Measurements from ENCODE around the gene HTR1D. TPM values are rescaled to one million over a fixed set of nuclear protein-coding genes. Genes with fewer than 3 reads are reported as not detected.
"Not testable (repeated sequence)": the region's sequence is repeated elsewhere in the genome, so short reads cannot be mapped to it uniquely, and the experiment has no call there.

HTR1D gene, protein sequence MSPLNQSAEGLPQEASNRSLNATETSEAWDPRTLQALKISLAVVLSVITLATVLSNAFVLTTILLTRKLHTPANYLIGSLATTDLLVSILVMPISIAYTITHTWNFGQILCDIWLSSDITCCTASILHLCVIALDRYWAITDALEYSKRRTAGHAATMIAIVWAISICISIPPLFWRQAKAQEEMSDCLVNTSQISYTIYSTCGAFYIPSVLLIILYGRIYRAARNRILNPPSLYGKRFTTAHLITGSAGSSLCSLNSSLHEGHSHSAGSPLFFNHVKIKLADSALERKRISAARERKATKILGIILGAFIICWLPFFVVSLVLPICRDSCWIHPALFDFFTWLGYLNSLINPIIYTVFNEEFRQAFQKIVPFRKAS
- polyA plus RNA-seq (2013, experiment 1 of 2) = 2.7 TPM
- polyA plus RNA-seq (2013, experiment 2 of 2) = 2.5 TPM

DNA sequence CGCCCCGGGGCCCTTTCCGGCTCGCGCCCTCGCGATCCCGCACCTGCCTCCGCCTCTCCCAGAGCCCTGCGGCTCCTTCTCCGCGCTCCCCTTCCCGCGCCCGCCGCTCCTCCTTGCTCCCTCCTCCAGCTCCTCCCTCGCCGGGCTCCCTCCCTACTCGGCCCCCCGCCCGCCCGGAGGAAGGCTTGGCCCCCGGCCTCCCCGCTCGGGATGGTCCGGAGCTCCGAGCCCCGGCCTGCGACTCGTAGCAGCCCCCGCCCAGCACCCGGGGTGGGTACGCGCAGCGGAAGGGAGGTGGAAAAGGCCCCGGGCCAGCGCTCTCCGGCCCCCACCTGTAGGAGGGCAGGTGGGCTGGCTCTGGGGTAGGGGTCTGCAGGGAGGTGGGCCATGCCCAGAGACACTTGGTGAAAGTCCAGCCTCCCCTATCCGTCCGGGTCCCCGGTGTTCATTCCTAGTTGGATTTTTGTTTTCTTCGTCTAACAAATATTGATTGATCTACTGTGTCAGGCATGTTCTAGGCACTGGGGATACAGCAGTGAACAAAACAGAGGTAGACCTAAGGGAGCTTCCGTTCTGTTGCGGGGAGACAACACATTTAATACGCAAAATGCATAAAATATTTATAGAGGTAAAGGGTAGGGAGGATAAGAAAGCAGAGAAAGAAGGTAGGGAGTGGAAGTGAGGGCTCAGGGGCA lies at the start of gene HTR1D:
Gene HTR1D (minus strand): TSS at position 82 of the 695 bp plus-strand sequence. CDS start 23,283 bp downstream, outside the sequence.
- H3K9ac ChIP-seq (ENCODE audit: low read depth, low read length) = peak within 1 kb of the TSS; percentile 70
- no peaks in the 10 kb centered on the region for H3K9me3 ChIP-seq (ENCODE audit: insufficient read depth, low read depth, low read length)
- no peaks in the 10 kb centered on the region; the same call in 1 of the 2 replicates for H3K36me3 ChIP-seq (ENCODE audit: insufficient read depth, low read length)
- H3K4me1 ChIP-seq (ENCODE audit: insufficient read depth, low read length) = peaks cover 5% of the 10 kb centered on the region; the same call in 1 of the 2 replicates
- H3K4me3 ChIP-seq (ENCODE audit: low read length) = peak within 1 kb of the TSS; percentile 73
- peaks cover 23% of the 10 kb centered on the region for H3K27me3 ChIP-seq (ENCODE audit: insufficient read depth, low read length)
- no peak within 1 kb of the TSS for H3K27ac ChIP-seq (ENCODE audit: low read depth, low read length)
- WGBS = 1% methylated on average over 45 of the region's 45 CpGs

DNA sequence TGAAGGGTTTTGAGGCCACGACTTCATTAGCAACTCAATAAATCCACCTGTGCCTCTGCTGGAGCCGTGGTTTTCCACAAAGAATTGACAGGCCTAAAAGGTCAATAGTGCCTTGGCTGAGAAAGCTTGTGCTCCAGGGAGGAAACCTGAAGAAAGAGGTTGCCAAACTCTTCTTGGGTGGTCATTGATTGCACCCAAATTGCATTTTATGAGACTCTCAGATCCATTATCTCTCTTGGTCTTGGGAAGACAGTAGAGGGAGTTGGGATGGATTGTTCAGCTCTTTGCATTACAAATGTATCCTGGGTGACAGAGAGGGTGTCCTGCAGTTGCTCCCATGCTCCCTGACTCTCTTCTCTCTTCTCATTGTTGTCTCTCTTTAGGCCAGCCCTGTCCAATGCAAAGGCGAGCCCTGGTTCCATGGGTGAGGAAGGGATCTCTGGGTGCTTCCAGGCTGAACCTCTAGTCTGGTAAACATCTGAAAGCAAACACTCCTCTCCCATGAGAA lies 46.1 kb upstream of the HTR1D start:
- no peaks in the 10 kb centered on the region for H3K9me3 ChIP-seq (ENCODE audit: insufficient read depth, low read depth, low read length)
- H3K27ac ChIP-seq (ENCODE audit: low read depth, low read length) = peak overlapping the region; percentile 92; the same call in 1 of the 2 replicates
- H3K36me3 ChIP-seq (ENCODE audit: insufficient read depth, low read length) = no peaks in the 10 kb centered on the region
- H3K27me3 ChIP-seq (ENCODE audit: insufficient read depth, low read length) = no peaks in the 10 kb centered on the region
- H3K4me1 ChIP-seq (ENCODE audit: insufficient read depth, low read length) = peaks cover 16% of the 10 kb centered on the region
- no peak overlapping the region for H3K4me3 ChIP-seq (ENCODE audit: low read length)
- H3K9ac ChIP-seq (ENCODE audit: low read depth, low read length) = no peak overlapping the region; the same call in 1 of the 2 replicates
- WGBS = 10% methylated on average over 3 of the region's 3 CpGs

DNA sequence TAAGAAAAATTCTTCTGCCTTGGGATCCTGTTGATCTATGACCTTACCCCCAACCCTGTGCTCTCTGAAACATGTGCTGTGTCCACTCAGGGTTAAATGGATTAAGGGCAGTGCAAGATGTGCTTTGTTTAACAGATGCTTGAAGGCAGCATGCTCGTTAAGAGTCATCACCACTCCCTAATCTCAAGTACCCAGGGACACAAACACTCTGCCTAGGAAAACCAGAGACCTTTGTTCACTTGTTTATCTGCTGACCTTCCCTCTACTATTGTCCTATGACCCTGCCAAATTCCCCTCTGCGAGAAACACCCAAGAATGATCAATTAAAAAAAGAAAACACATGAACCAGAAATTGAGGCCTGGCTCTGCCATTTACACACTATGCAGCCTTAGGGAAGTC lies 40.8 kb upstream of the HTR1D start:
- not testable (repeated sequence) for H3K9ac ChIP-seq (ENCODE audit: low read depth, low read length); H3K36me3 ChIP-seq (ENCODE audit: insufficient read depth, low read length); H3K4me1 ChIP-seq (ENCODE audit: insufficient read depth, low read length); H3K9me3 ChIP-seq (ENCODE audit: insufficient read depth, low read depth, low read length); H3K27me3 ChIP-seq (ENCODE audit: insufficient read depth, low read length); H3K27ac ChIP-seq (ENCODE audit: low read depth, low read length); H3K4me3 ChIP-seq (ENCODE audit: low read length)
- 90% methylated on average over 1 of the region's 2 CpGs for WGBS

DNA sequence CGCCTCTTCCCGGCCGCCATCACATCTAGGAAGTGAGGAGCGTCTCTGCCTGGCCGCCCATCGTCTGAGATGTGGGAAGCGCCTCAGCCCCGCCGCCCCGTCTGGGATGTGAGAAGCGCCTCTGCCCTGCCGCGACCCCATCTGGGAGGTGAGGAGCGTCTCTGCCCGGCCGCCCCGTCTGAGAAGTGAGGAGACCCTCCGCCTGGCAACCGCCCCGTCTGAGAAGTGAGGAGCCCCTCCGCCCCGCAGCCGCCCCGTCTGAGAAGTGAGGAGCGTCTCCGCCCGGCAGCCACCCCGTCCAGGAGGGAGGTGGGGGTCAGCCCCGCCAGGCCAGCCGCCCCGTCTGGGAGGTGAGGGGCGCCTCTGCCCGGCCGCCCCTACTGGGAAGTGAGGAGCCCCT lies 40.1 kb upstream of the HTR1D start:
- 98% methylated on average over 34 of the region's 34 CpGs for WGBS
- H3K36me3 ChIP-seq (ENCODE audit: insufficient read depth, low read length); H3K9me3 ChIP-seq (ENCODE audit: insufficient read depth, low read depth, low read length); H3K4me1 ChIP-seq (ENCODE audit: insufficient read depth, low read length); H3K27ac ChIP-seq (ENCODE audit: low read depth, low read length); H3K27me3 ChIP-seq (ENCODE audit: insufficient read depth, low read length); H3K9ac ChIP-seq (ENCODE audit: low read depth, low read length); H3K4me3 ChIP-seq (ENCODE audit: low read length): not testable (repeated sequence)

DNA sequence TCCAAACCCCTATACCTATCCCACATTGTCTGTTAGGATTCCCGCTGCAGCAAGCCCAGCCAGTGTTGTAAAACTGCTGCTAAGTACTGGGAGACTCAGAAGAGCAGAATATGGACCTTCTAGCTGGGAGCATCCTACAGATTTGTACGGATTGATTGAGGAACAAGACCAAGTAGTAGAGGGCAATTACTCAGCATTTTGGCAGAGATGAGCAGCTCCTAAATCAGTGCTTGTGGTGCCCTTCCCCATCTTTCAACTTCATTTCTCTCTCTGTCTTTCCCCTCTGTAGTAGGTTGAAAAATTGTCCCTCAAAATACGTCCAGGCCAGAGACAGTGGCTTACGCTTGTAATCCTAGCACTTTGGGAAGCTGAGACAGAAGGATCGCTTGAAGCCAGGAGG lies 37.3 kb upstream of the HTR1D start:
- Histone ChIP-seq H3K9ac (ENCODE audit: low read depth, low read length) (no peak overlapping the region), H3K4me3 (ENCODE audit: low read length) (no peak overlapping the region), H3K9me3 (ENCODE audit: insufficient read depth, low read depth, low read length) (no peaks in the 10 kb centered on the region), H3K27ac (ENCODE audit: low read depth, low read length) (no peak overlapping the region), H3K27me3 (ENCODE audit: insufficient read depth, low read length) (no peaks in the 10 kb centered on the region), H3K4me1 (ENCODE audit: insufficient read depth, low read length) (0 out of 2 replicates have a peak, but pooled peaks cover under 1% of the 10 kb centered on the region), H3K36me3 (ENCODE audit: insufficient read depth, low read length) (no peaks in the 10 kb centered on the region)
- 97% methylated on average over 5 of the region's 5 CpGs for WGBS

DNA sequence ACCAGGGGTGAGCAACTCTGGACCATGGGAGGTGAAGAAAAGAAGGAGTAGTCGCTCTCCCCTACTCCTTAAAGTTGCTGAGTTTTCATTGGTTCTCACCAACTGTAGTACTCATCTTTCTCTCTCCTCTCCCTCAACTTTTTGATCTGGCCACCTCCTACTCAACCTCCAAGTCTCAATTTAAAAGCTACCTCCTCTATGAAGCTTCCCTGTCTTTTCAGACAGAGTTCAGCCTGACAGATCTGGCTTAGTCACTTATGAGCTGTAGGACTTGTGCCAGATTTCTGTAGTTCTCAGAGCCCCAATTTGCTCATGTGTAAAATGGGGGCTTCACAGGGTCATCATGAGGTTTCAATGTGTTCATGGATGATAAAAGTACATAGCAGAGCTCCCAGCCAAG lies 34.5 kb upstream of the HTR1D start:
- Histone ChIP-seq H3K27me3 (ENCODE audit: insufficient read depth, low read length) (no peaks in the 10 kb centered on the region), H3K4me1 (ENCODE audit: insufficient read depth, low read length) (0 out of 2 replicates have a peak, but pooled peaks cover 4% of the 10 kb centered on the region)
- WGBS = 56% methylated on average over 1 of the region's 1 CpG

DNA sequence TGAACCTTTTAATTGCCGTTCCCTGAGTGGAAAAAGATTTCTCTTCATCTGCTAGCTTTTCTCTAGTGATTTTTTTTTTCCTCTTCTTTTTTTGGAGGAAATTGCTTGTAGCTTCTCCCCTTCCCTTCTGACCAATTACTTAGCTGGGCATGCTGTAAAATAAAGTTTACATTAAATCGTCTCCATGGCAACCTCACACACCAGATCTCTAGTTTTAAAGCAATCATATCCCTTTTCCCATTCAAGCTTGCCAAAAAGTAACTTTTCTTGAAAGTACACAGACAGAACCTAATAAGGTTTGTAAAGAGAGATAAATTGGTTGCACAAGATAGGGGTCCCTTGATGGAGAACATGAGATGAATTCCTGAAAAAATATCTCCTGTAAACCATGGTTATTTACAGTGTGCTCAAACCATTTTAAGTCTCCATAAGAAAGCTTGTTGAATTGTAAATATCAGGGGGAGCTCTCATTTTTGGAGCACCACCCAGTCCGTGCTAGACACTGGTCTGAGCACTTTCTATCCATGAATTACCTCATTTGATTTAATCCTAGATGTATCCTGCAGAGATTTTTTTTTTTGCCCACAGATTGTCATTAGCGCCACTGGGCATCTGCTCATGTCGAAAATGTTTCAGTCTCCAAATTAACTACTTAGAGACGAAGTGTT lies 32.6 kb upstream of the HTR1D start:
- 90% methylated on average over 6 of the region's 6 CpGs for WGBS
- Histone ChIP-seq H3K36me3 (ENCODE audit: insufficient read depth, low read length) (no peaks in the 10 kb centered on the region), H3K4me1 (ENCODE audit: insufficient read depth, low read length) (0 out of 2 replicates have a peak, but pooled peaks cover 4% of the 10 kb centered on the region), H3K27ac (ENCODE audit: low read depth, low read length) (no peak overlapping the region), H3K27me3 (ENCODE audit: insufficient read depth, low read length) (no peaks in the 10 kb centered on the region), H3K4me3 (ENCODE audit: low read length) (no peak overlapping the region), H3K9ac (ENCODE audit: low read depth, low read length) (no peak overlapping the region), H3K9me3 (ENCODE audit: insufficient read depth, low read depth, low read length) (no peaks in the 10 kb centered on the region)

More for the DNA sequence above, 34.5 kb upstream of the HTR1D start:
- Histone ChIP-seq H3K27ac (ENCODE audit: low read depth, low read length) (no peak overlapping the region), H3K36me3 (ENCODE audit: insufficient read depth, low read length) (no peaks in the 10 kb centered on the region), H3K9me3 (ENCODE audit: insufficient read depth, low read depth, low read length) (no peaks in the 10 kb centered on the region), H3K9ac (ENCODE audit: low read depth, low read length) (no peak overlapping the region), H3K4me3 (ENCODE audit: low read length) (no peak overlapping the region)

DNA sequence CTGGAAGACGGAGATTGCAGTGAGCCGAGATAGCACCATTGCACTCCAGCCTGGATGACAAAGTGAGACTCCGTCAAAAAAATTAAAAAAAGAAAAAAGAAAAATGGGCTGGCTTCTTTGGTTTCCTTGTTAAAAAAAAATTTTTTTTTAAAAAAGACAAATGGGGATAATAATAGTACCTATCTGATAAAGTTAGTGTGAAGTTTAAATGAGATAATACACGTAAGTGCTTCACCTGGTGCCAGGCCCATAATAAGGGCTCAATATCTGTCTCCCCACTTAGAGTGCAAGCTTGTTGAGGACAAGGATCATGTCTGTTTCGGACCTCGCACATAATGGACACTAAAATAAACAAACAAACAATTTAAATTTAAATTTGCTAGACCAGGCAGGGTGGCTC lies 30.0 kb upstream of the HTR1D start:
- no peak overlapping the region for H3K27ac ChIP-seq (ENCODE audit: low read depth, low read length)
- WGBS = 96% methylated on average over 6 of the region's 6 CpGs
- no peak overlapping the region for H3K4me3 ChIP-seq (ENCODE audit: low read length)
- no peak overlapping the region for H3K9ac ChIP-seq (ENCODE audit: low read depth, low read length)
- no peaks in the 10 kb centered on the region for H3K36me3 ChIP-seq (ENCODE audit: insufficient read depth, low read length)
- H3K4me1 ChIP-seq (ENCODE audit: insufficient read depth, low read length) = 0 out of 2 replicates have a peak, but pooled peaks cover 4% of the 10 kb centered on the region
- H3K9me3 ChIP-seq (ENCODE audit: insufficient read depth, low read depth, low read length) = no peaks in the 10 kb centered on the region
- H3K27me3 ChIP-seq (ENCODE audit: insufficient read depth, low read length) = no peaks in the 10 kb centered on the region

DNA sequence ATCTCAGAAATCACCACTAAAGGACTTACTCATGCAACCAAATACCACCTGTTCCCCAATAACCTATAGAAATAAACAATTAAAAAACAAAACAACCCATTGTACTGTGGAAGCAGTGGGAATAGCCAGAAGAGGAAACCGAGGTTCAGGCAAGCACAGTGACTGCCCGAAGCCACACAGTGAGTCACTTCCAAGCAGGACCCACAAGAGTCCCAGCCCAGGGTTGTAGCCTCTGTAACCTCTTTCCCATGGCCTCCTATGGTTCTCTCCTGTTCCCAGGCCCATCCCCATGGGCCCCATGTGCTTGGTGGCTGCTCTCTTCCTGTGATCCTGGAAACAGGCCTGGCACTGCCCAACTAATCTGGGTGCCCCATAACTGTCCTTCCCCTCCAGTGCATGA lies 29.0 kb upstream of the HTR1D start:
- Histone ChIP-seq H3K4me1 (ENCODE audit: insufficient read depth, low read length) (0 out of 2 replicates have a peak, but pooled peaks cover 4% of the 10 kb centered on the region), H3K4me3 (ENCODE audit: low read length) (no peak overlapping the region), H3K36me3 (ENCODE audit: insufficient read depth, low read length) (no peaks in the 10 kb centered on the region), H3K27me3 (ENCODE audit: insufficient read depth, low read length) (no peaks in the 10 kb centered on the region), H3K9me3 (ENCODE audit: insufficient read depth, low read depth, low read length) (no peaks in the 10 kb centered on the region), H3K27ac (ENCODE audit: low read depth, low read length) (no peak overlapping the region), H3K9ac (ENCODE audit: low read depth, low read length) (no peak overlapping the region)
- 86% methylated on average over 2 of the region's 2 CpGs for WGBS

DNA sequence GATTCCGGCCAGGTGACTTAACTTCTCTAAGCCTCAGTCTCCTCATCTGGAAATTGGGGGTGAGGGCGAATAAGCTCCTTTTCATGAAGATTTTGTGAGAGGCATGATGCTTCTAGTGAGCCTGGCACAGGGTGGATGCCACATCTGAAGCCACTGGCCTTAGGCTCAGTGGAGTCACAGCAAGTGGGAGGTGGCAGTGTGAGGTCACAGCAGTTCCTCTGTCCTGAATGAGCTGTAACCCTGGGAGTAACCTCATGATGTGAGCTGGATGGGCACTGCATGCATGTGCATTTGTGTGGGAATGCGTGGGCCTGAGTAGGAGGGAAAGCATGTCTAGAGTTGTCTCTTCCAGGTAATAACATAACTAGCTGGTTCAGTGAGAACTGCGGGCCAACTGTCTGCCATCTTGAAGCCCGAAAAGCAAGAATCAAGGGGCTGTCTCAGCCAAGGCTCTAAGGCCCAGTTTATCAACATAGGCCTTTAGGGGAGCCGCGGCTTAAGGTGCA lies 27.0 kb upstream of the HTR1D start:
- 0 out of 2 replicates have a peak, but pooled peaks cover under 1% of the 10 kb centered on the region for H3K4me1 ChIP-seq (ENCODE audit: insufficient read depth, low read length)
- WGBS = 94% methylated on average over 7 of the region's 7 CpGs
- H3K9me3 ChIP-seq (ENCODE audit: insufficient read depth, low read depth, low read length) = no peaks in the 10 kb centered on the region
- H3K27me3 ChIP-seq (ENCODE audit: insufficient read depth, low read length) = no peaks in the 10 kb centered on the region
- no peak overlapping the region for H3K9ac ChIP-seq (ENCODE audit: low read depth, low read length)
- H3K4me3 ChIP-seq (ENCODE audit: low read length) = no peak overlapping the region
- H3K27ac ChIP-seq (ENCODE audit: low read depth, low read length) = no peak overlapping the region
- no peaks in the 10 kb centered on the region for H3K36me3 ChIP-seq (ENCODE audit: insufficient read depth, low read length)

Data from HUES64 (cell line).